ENCODE results near the gene PDLIM7.
A peak's percentile ranks its signal among the peaks of the same experiment; 100 is the strongest.
"Not testable (repeated sequence)": the region's sequence is repeated elsewhere in the genome, so short reads cannot be mapped to it uniquely, and the experiment has no call there.

The PDLIM7 gene, protein sequence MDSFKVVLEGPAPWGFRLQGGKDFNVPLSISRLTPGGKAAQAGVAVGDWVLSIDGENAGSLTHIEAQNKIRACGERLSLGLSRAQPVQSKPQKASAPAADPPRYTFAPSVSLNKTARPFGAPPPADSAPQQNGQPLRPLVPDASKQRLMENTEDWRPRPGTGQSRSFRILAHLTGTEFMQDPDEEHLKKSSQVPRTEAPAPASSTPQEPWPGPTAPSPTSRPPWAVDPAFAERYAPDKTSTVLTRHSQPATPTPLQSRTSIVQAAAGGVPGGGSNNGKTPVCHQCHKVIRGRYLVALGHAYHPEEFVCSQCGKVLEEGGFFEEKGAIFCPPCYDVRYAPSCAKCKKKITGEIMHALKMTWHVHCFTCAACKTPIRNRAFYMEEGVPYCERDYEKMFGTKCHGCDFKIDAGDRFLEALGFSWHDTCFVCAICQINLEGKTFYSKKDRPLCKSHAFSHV

DNA sequence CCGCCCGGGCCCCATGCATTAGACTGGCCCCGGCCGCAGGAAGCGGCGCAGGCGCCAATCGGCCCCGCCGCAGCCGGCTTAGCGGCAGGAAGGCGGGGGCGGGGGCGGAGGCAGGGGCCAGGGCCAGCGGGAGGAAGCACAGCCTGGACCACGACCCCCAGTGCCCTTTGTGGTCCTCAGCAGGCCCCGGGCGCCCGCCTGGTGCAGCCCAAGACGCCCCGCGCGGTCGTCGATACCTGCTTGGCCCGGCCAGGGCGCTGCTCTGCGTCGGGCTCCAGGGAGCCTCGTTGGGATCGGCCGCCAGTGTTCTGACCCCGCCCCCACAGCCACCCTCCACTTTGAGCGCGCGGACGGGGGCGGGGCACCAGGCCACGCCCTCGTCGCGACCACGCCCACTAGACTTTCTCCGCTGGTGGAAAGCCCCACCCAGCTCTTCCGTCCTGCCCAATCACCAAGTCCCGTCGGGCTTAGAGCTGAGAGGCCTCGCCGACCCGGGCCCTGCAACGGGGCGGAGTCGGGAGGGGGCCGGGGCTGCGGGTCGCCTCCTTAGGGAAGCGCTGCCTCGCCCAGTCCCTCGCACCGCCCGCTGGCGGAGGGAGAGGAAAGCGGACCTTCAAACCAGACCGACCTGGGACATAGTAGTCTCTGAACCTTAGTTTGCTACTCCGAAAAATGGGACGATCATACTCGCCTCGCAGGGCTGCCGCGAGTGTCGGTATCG is at the start of gene PDLIM7:
TSS of gene PDLIM7 (minus strand) at position 313 of the 721 bp plus-strand sequence. CDS start 1,092 bp downstream, outside the sequence.
- Mint-ChIP-seq H3K27me3 (no peaks in the 10 kb centered on the region), H3K4me1 (ENCODE audit: low read depth) (peaks cover 29% of the 10 kb centered on the region), H3K27ac (peak within 1 kb of the TSS; percentile 59), H3K36me3 (no peaks in the 10 kb centered on the region), H3K4me3 (peak within 1 kb of the TSS; percentile 82), H3K9me3 (ENCODE audit: low read depth) (no peaks in the 10 kb centered on the region)

DNA sequence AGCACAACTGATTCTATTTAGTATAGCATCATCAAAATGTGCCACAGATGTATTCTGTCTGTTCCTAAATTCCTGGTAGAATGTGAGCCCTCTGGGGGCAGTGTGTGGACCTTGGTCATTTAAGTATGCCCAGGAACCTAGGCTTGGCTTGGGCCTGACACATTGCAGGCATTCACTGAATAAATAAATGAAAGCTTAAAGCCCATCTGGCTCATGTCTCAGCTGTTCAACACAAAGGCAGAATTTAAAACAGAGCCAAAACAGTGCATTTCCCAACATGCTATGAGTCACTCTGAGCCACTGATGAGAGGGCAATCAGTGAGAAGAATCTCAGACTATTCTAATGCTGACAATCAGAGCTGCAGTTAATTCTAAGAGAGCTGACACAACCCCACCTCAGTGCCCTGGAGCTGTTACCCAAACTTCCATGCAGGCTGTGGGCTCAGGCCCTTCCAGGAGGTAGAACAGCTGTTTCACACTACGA is 48.9 kb upstream of the PDLIM7 start:
- no peak overlapping the region for H3K27ac Mint-ChIP-seq
- H3K9me3 Mint-ChIP-seq (ENCODE audit: low read depth): no peaks in the 10 kb centered on the region
- H3K36me3 Mint-ChIP-seq: peaks cover 2% of the 10 kb centered on the region
- H3K4me3 Mint-ChIP-seq: no peak overlapping the region
- no peaks in the 10 kb centered on the region for H3K27me3 Mint-ChIP-seq
- H3K4me1 Mint-ChIP-seq (ENCODE audit: low read depth): peaks cover 30% of the 10 kb centered on the region

DNA sequence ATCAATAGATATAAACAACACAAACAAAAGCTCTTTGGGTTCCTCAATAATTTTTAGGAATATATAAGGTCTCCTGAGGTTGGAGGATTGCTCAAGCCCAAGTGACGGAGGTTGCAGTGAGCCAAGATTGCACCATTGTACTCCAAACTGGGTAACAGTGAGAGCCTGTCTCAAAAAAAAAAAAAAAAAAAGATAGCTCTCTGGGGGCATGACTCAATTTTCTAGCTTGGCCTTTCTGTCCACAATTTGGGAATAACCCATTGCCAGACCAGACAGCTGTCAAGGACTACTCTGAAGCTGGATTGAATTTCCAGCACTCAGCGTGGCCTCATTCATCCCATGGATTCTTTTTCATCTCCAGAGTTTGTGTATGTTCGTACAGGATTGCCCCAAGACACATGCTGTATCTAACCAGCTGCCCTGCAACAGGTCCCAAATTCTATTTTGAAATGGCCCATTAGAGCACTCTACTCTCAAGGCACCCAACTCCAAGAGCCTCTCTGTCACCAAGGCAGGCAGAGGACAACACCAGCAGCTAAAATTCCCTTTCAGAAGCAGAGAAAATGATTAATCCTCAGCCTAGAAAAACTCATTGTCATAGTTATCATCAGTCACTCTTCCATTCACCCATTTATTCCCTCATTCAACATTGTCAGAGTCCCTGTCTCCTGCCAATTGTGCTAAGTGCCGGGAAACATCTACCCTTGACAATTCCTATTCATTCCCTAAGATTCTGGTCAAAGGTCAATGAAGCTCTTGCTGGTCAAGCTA is 48.3 kb upstream of the PDLIM7 start:
- Mint-ChIP-seq H3K27me3 (no peaks in the 10 kb centered on the region), H3K4me1 (ENCODE audit: low read depth) (peaks cover 32% of the 10 kb centered on the region), H3K36me3 (peaks cover 2% of the 10 kb centered on the region), H3K9me3 (ENCODE audit: low read depth) (no peaks in the 10 kb centered on the region), H3K27ac (no peak overlapping the region), H3K4me3 (no peak overlapping the region)

DNA sequence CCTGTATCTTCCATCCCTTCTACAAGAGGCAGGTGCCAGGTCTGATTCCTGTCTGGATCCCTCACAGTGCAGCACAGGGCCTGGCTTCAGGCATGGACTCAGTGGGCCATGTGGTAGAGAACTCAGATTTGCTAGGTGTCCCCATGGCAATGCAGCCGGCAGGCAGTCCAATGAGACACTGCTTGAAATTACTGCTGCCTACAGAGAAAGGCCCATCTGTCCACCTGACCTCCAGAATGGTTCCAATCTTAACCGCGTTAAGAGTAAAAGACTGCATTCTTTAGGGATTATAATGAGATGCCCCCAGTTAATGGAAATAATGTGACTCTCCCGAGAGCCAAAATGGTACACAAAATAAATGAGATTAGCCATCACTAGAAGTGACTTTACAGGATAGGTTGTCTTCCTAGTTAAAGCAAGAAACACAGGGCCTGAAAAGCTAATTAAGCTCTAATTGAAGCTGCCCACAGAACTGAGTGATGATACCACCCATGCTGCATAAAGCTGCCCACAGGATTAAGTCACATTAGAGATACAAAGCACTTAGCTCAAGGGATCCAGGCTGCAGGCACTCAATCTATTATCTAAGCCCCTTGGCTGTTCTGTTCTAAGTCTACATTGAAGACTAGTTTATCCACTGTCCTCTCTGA is 45.5 kb upstream of the PDLIM7 start:
- Mint-ChIP-seq H3K27ac (no peak overlapping the region), H3K36me3 (peaks cover 2% of the 10 kb centered on the region), H3K4me3 (no peak overlapping the region), H3K4me1 (ENCODE audit: low read depth) (peaks cover 20% of the 10 kb centered on the region), H3K27me3 (no peaks in the 10 kb centered on the region), H3K9me3 (ENCODE audit: low read depth) (no peaks in the 10 kb centered on the region)

DNA sequence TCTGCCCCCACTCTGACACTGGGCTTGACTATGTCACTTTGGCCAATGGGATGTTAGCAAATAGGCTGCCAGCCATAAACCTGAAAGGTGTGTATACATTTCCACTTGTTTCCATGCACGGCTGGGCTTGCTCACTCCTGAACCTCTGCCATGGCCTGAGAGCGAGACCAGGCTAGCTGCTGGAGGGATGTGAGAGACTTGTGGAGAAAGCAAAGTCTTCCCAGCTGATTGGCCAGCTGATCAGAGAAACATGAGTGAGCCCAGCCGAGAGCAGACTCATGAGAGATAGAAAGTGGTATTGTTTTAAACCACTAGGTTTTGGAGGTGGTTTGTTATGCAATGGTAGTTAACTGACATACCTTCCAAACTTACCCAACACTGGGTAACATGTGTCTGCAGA is 43.0 kb upstream of the PDLIM7 start:
- no peak overlapping the region for H3K27ac Mint-ChIP-seq
- H3K4me3 Mint-ChIP-seq: no peak overlapping the region
- H3K36me3 Mint-ChIP-seq: no peaks in the 10 kb centered on the region

DNA sequence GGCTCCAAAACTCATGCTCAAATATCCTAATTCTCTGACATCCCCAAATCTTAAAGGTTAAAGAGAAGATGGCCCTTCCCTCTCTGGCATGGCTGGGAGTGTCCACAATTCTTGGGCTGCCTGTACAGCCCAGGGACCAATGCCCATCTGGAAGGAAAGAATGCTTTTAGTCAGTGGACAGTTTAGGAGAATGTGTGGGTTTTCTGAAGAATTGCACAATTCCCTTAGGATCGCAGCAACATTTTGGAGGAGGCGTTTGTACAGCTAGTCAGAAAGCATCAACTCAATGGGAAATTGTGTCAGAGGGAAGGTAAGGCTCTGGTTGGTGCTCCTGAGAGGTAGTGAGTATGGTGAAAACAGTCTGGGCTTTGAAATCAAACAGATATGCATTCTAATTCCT is 42.0 kb upstream of the PDLIM7 start:
- no peaks in the 10 kb centered on the region for H3K27me3 Mint-ChIP-seq
- no peaks in the 10 kb centered on the region for H3K36me3 Mint-ChIP-seq
- H3K27ac Mint-ChIP-seq: no peak overlapping the region
- H3K4me1 Mint-ChIP-seq (ENCODE audit: low read depth): peaks cover 9% of the 10 kb centered on the region
- H3K9me3 Mint-ChIP-seq (ENCODE audit: low read depth): no peaks in the 10 kb centered on the region
- H3K4me3 Mint-ChIP-seq: no peak overlapping the region

More for the DNA sequence above, 43.0 kb upstream of the PDLIM7 start:
- H3K4me1 Mint-ChIP-seq (ENCODE audit: low read depth): peaks cover 9% of the 10 kb centered on the region
- no peaks in the 10 kb centered on the region for H3K27me3 Mint-ChIP-seq
- H3K9me3 Mint-ChIP-seq (ENCODE audit: low read depth): no peaks in the 10 kb centered on the region

DNA sequence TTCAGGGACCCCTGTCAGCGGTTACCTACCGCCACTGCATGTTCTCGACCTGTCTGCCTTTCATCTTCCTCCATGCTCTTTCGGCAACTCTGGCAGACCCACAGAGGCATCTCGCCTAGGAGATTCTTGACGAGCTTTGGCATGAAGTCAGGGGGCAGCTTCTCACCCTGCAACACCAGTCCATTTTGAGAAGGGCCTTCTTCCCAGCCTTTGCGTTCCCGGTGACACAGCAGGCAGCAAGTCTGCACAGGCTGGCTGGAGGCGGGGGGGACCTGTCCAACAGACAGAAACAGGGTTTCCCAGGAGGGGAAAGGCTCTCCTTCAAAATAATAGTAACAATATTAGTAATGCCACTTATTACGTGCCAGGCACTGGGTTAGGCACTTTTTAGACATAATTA is 41.5 kb upstream of the PDLIM7 start:
- Mint-ChIP-seq H3K27ac (no peak overlapping the region), H3K9me3 (ENCODE audit: low read depth) (no peaks in the 10 kb centered on the region), H3K27me3 (no peaks in the 10 kb centered on the region), H3K4me3 (no peak overlapping the region), H3K36me3 (no peaks in the 10 kb centered on the region), H3K4me1 (ENCODE audit: low read depth) (peaks cover 9% of the 10 kb centered on the region)

DNA sequence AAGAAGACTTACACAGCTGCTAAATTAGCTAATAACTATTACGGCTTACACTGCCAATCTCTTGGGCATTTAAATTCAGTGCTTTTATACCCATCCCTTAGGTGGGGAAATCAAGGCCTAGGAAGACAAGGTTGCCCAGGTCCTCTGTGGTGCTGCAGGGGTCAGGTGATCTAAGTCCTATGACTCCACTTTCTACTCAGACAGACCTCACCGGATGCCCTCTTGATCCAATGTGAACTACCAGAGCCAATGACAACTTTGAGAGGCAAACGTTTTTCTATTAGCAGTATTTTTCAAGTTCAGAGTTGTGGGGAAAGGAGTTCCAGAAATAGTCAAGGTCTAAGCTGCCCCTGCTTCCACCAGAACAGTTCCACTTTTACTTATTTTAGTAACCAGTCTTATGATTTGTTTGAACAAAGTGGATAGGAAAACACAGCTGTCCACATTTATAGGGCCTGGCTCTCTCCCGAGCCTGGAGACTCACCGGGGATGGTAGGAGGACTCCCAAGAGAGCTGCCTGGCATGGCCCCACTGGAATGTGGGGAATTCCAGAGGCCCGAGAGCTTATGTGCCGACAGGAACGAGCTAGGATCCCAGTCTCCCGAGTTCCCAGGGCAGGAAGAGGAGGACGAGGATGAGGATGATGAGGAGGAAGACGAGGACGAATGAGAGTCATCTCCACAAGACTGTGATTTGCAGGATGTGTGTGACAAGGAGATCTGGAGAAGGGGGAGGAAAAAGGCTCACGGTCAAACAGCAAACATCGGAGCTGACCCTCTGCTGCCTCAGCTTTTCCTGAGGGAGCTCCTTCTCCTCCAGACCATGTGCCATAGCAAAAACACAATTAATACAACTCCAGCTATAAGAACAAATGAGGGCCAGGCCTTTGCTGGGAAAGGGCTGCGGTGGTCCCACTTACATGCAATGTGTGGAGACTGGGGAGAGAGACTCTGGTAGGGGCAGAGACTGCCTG is 40.3 kb upstream of the PDLIM7 start:
- no peak overlapping the region for H3K27ac Mint-ChIP-seq
- no peaks in the 10 kb centered on the region for H3K9me3 Mint-ChIP-seq (ENCODE audit: low read depth)
- no peak overlapping the region for H3K4me3 Mint-ChIP-seq
- H3K4me1 Mint-ChIP-seq (ENCODE audit: low read depth): peaks cover 8% of the 10 kb centered on the region
- H3K27me3 Mint-ChIP-seq: no peaks in the 10 kb centered on the region
- H3K36me3 Mint-ChIP-seq: no peaks in the 10 kb centered on the region

DNA sequence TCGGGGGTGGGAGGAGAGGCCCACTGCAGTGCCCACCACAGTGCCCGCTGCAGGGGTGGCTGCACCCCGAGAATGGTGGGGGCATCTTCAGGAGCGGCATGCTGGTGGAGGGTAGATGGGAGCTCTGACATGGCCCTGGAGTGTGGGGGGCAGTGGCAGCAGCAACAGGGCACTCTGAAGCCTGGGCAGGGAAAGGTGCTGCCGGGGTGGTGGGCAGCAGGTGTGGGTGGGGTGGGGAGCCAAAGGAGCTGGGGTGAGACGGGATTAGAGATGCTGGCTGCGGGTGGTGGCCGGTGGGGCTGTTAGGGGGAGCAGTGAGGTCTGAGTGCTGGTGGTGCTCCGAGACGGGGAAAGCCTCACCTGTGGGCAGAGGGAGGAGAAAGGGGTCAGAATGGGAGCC is 39.0 kb upstream of the PDLIM7 start:
- Mint-ChIP-seq H3K36me3 (no peaks in the 10 kb centered on the region), H3K27ac (no peak overlapping the region), H3K4me3 (no peak overlapping the region), H3K27me3 (no peaks in the 10 kb centered on the region), H3K9me3 (ENCODE audit: low read depth) (no peaks in the 10 kb centered on the region), H3K4me1 (ENCODE audit: low read depth) (peaks cover 6% of the 10 kb centered on the region)

DNA sequence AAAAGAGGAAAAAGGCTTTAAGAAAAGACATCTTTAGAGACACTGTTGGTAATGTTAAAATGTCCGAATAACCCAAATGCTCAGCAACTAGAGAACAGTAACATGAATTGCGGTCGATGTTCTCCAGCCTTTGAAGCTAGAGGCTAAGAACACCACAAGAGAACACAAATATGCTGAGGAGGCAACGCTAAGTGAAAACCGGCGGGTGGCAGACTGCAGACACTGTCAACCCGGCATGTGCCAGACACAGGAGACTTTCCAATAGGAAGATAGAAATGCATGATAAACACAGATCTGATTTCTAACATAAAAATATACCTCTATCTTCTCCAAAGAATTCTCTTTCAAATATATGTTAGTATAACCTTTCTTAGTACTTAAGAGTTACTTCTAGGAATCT is 37.7 kb upstream of the PDLIM7 start:
- Mint-ChIP-seq H3K4me3 (no peak overlapping the region), H3K36me3 (no peaks in the 10 kb centered on the region), H3K4me1 (ENCODE audit: low read depth) (peaks cover 3% of the 10 kb centered on the region), H3K27me3 (no peaks in the 10 kb centered on the region), H3K9me3 (ENCODE audit: low read depth) (no peaks in the 10 kb centered on the region), H3K27ac (no peak overlapping the region)

DNA sequence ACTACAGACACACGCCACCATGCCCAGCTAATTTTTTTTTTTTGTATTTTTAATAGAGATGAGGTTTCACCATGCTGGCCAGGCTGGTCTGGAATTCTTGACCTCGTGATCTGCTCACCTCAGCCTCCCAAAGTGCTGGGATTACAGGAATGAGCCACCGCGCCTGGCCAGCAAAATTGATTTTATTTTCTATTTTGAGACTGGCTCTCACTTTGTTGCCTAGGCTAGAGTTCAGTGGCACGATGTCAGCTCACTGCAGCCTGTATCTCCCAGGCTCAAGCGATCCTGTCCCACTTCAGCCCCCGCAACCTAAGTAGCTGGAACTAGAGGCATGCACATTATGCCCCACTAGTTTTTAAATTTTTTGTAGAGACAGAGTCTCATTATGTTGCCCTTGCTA is 37.0 kb upstream of the PDLIM7 start:
- not testable (repeated sequence) for H3K9me3 Mint-ChIP-seq (ENCODE audit: low read depth); H3K27me3 Mint-ChIP-seq; H3K4me3 Mint-ChIP-seq; H3K4me1 Mint-ChIP-seq (ENCODE audit: low read depth); H3K36me3 Mint-ChIP-seq; H3K27ac Mint-ChIP-seq

DNA sequence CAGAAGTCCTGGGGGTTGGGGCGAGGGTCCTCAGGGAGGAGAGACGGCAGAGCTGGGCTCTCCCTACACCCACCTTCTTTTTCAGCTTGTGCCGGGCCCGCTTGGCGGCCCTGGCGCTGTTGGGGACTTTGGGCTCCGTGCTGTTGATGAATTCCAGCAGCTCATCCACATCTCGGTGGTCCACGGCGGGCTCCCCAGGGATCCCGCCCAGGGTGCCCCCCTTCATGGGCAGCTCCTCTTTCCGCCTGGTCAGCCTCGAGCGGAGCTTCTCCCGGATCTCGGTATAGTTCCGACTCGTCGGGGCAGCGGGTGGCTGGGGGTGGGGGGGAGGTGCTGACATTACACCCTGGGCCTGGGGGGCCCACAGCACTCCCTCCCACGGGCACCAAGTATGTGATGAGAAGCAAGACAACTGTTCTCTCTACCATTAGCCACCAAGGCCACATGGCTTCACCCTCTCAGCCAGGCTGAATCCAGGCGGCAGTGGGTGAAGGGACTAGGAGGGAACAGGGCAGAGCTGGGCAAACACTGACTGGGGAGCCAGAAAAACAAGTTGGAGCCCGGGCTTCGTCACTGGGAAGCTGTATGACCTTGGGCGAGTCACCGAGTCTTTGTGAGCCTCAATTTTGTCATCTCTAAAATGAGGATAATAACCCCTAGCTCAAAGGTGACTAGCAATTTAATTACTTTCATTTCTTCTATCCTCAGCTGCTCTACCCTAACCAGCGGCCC is 34.0 kb upstream of the PDLIM7 start:
- Mint-ChIP-seq H3K27me3 (no peaks in the 10 kb centered on the region), H3K27ac (no peak overlapping the region), H3K36me3 (no peaks in the 10 kb centered on the region), H3K9me3 (ENCODE audit: low read depth) (no peaks in the 10 kb centered on the region), H3K4me1 (ENCODE audit: low read depth) (peaks cover 1% of the 10 kb centered on the region), H3K4me3 (no peak overlapping the region)

DNA sequence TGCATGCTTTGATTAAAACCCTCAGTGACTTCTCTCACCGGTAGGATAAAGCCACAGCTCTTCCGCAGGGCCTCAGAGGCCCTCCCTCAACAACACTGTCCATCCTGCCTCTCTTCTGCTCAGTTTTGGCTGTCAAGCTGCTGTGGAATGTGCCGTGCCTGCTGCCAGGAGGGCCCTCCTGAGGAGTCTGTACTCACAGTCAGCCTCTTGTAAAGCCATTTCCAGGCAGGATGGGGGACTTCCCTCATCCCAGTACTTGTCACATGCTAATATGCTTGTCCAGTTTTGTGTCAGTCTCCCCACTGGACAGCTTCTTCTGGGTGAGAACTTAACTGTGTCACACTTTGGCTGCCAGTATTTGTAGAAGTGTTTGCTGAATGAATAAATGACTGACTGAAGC is 33.2 kb upstream of the PDLIM7 start:
- no peak overlapping the region for H3K27ac Mint-ChIP-seq
- no peak overlapping the region for H3K4me3 Mint-ChIP-seq
- H3K27me3 Mint-ChIP-seq: no peaks in the 10 kb centered on the region
- no peaks in the 10 kb centered on the region for H3K36me3 Mint-ChIP-seq
- H3K4me1 Mint-ChIP-seq (ENCODE audit: low read depth): peaks cover 1% of the 10 kb centered on the region
- H3K9me3 Mint-ChIP-seq (ENCODE audit: low read depth): no peaks in the 10 kb centered on the region

All from activated naive CD8-positive, alpha-beta T cell (primary cell).